Smooth muscle cell (in vitro differentiated cells): ENCODE results near the gene DNAJB13. TPM values are rescaled to one million over a fixed set of nuclear protein-coding genes. Genes with fewer than 3 reads are reported as not detected.

Experiments
- DNase-seq: peaks from one replicate; lab custom pipeline; 2025; ENCODE audit not compliant: unreplicated experiment; lab: John Stamatoyannopoulos, UW
- H2AFZ ChIP-seq: fragments of 200-600 bp; sonication (generic); 2 replicates; pipeline ENCODE4 v1.6.0; 2016; ENCODE audit warnings: antibody characterized with exemption, low read depth, mild to moderate bottlenecking
- H3F3A ChIP-seq: fragments of 200-600 bp; sonication (generic); 2 replicates; pipeline ENCODE4 v1.6.0; 2017; ENCODE audit warnings: antibody characterized with exemption, low read depth
- H3K27ac ChIP-seq: fragments of 200-600 bp; sonication (generic); 2 replicates; pipeline ENCODE4 v1.5.1; 2016; ENCODE audit warnings: low read depth, mild to moderate bottlenecking
- H3K27me3 ChIP-seq: fragments of 200-600 bp; sonication (generic); 2 replicates; pipeline ENCODE4 v1.6.1; 2016; ENCODE audit warnings: low read depth, mild to moderate bottlenecking
- H3K36me3 ChIP-seq: fragments of 200-600 bp; sonication (generic); 2 replicates; pipeline ENCODE4 v1.5.1; 2016; ENCODE audit warnings: low read depth
- H3K4me1 ChIP-seq: fragments of 200-600 bp; sonication (generic); 2 replicates; pipeline ENCODE4 v1.5.1; 2016; ENCODE audit warnings: low read depth
- H3K4me2 ChIP-seq: fragments of 200-600 bp; sonication (generic); 2 replicates; pipeline ENCODE4 v1.6.0; 2016; ENCODE audit warnings: mild to moderate bottlenecking
- H3K4me3 ChIP-seq: fragments of 200-600 bp; sonication (generic); 2 replicates; pipeline ENCODE4 v1.5.1; 2016; ENCODE audit warnings: mild to moderate bottlenecking
- H3K79me2 ChIP-seq: fragments of 200-600 bp; sonication (generic); 2 replicates; pipeline ENCODE4 v1.6.0; 2016; ENCODE audit warnings: low read depth, mild to moderate bottlenecking
- H3K9ac ChIP-seq: fragments of 200-600 bp; sonication (generic); 2 replicates; pipeline ENCODE4 v1.6.0; 2016; ENCODE audit warnings: low read depth
- H3K9me3 ChIP-seq: fragments of 200-600 bp; sonication (generic); replicated peaks from 2 replicates; pipeline ENCODE4 v1.5.1; 2016; ENCODE audit warnings: low read depth
- H4K20me1 ChIP-seq: fragments of 200-600 bp; sonication (generic); 2 replicates; pipeline ENCODE4 v1.6.0; 2016; ENCODE audit warnings: low read depth
- CTCF ChIP-seq: fragments of 200-600 bp; sonication (generic); IDR thresholded peaks from 2 replicates; pipeline ENCODE4 v1.5.1; 2017; ENCODE audit warnings: borderline replicate concordance, mild to moderate bottlenecking, antibody characterized with exemption; ENCODE audit not compliant: insufficient read depth, poor library complexity, severe bottlenecking
- WGBS: methylation state at CpG from one replicate; pipeline ENCODE4 v1.1.7; 2016; ENCODE audit warnings: low lambda C conversion rate; 5-methylcytosine and 5-hydroxymethylcytosine counted together
- polyA plus RNA-seq: library from polyadenylated mRNA; unstranded; fragments of >200 nt; fragmentation: Nextera tagmentation; extraction: Ambion mirVana; gene quantifications from 2 replicates; pipeline ENCODE4 v1.2.1, GENCODE V29; 2016
- total RNA-seq: library from RNA; depleted of rRNA; stranded (reverse); fragments of >200 nt; gene quantifications from 2 replicates; pipeline ENCODE4 v1.2.3, GENCODE V29; 2014

DNAJB13 gene
- total and polyA plus RNA-seq, 2 experiments from 2014 or later: not detected

GRCh38 chr11:73940801-73941570 lies 9.8 kb upstream of the DNAJB13 start:
- no peak overlapping the region for H3K4me3 ChIP-seq
- no peak for TF ChIP-seq CTCF
- DNase-seq: no peak
- no peaks in the 10 kb centered on the region for H3K79me2 ChIP-seq
- H3F3A ChIP-seq: no peaks in the 10 kb centered on the region
- no peaks in the 10 kb centered on the region for H3K9me3 ChIP-seq
- no peaks in the 10 kb centered on the region for H3K27me3 ChIP-seq
- no peaks in the 10 kb centered on the region for H3K36me3 ChIP-seq
- H3K9ac ChIP-seq: no peak overlapping the region
- no peak overlapping the region for H3K27ac ChIP-seq
- WGBS: 95% methylated on average over 9 of the region's 9 CpGs
- H3K4me1 ChIP-seq: no peaks in the 10 kb centered on the region
- no peak overlapping the region for H2AFZ ChIP-seq
- H3K4me2 ChIP-seq: no peak overlapping the region
- no peaks in the 10 kb centered on the region for H4K20me1 ChIP-seq

GRCh38 chr11:73942010-73942409 lies 8.8 kb upstream of the DNAJB13 start:
- no peak for TF ChIP-seq CTCF
- DNase-seq: no peak
- Histone ChIP-seq H3K79me2 (no peaks in the 10 kb centered on the region), H3K36me3 (no peaks in the 10 kb centered on the region), H3K4me1 (no peaks in the 10 kb centered on the region), H2AFZ (no peak overlapping the region), H3K27ac (no peak overlapping the region), H3K4me3 (no peak overlapping the region), H3K4me2 (no peak overlapping the region), H3F3A (no peaks in the 10 kb centered on the region), H3K9me3 (no peaks in the 10 kb centered on the region), H3K9ac (no peak overlapping the region), H3K27me3 (no peaks in the 10 kb centered on the region), H4K20me1 (no peaks in the 10 kb centered on the region)
- WGBS: 85% methylated on average over 1 of the region's 1 CpG

GRCh38 chr11:73944085-73944484 lies 6.7 kb upstream of the DNAJB13 start:
- no peak overlapping the region for H3K4me3 ChIP-seq
- H3K9me3 ChIP-seq: no peaks in the 10 kb centered on the region
- TF ChIP-seq CTCF: no peak
- H3K27ac ChIP-seq: no peak overlapping the region
- H3F3A ChIP-seq: no peaks in the 10 kb centered on the region
- H3K4me1 ChIP-seq: no peaks in the 10 kb centered on the region
- H3K9ac ChIP-seq: no peak overlapping the region
- no peak for DNase-seq
- no peak overlapping the region for H2AFZ ChIP-seq
- H3K4me2 ChIP-seq: no peak overlapping the region
- WGBS: 90% methylated on average over 6 of the region's 6 CpGs
- no peaks in the 10 kb centered on the region for H3K79me2 ChIP-seq
- no peaks in the 10 kb centered on the region for H4K20me1 ChIP-seq
- no peaks in the 10 kb centered on the region for H3K36me3 ChIP-seq
- H3K27me3 ChIP-seq: no peaks in the 10 kb centered on the region

GRCh38 chr11:73944901-73945300 lies 5.9 kb upstream of the DNAJB13 start:
- no peak for TF ChIP-seq CTCF
- no peak for DNase-seq
- Histone ChIP-seq H3K79me2 (no peaks in the 10 kb centered on the region), H4K20me1 (no peaks in the 10 kb centered on the region), H3F3A (no peaks in the 10 kb centered on the region), H2AFZ (no peak overlapping the region), H3K4me2 (no peak overlapping the region), H3K27ac (no peak overlapping the region), H3K9me3 (no peaks in the 10 kb centered on the region), H3K4me1 (no peaks in the 10 kb centered on the region), H3K27me3 (no peaks in the 10 kb centered on the region), H3K36me3 (no peaks in the 10 kb centered on the region), H3K9ac (no peak overlapping the region), H3K4me3 (no peak overlapping the region)
- 92% methylated on average over 10 of the region's 10 CpGs for WGBS
